Measurements from ENCODE around the gene TMEM106C.

TMEM106C gene

DNA sequence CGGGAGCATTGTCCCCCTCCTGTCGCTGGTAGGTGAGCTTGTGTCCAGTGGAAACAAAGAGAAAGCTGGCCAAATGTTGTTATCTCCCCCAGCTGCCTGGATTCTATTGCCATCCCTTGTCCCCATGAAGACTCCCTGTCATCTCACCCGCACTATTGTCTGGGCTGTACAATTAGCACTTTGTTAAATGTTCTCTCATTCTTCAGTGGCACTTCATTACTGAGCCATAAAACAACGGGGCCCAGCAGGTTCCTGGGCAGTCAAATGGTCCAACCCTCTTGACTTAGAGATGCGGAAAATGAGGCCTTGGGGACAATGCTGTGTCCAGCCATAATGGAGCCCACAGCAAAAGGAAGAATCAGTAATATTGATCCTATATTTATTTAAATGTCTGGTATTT lies 54.1 kb downstream of the TMEM106C start:
- DNase-seq = no peak

DNA sequence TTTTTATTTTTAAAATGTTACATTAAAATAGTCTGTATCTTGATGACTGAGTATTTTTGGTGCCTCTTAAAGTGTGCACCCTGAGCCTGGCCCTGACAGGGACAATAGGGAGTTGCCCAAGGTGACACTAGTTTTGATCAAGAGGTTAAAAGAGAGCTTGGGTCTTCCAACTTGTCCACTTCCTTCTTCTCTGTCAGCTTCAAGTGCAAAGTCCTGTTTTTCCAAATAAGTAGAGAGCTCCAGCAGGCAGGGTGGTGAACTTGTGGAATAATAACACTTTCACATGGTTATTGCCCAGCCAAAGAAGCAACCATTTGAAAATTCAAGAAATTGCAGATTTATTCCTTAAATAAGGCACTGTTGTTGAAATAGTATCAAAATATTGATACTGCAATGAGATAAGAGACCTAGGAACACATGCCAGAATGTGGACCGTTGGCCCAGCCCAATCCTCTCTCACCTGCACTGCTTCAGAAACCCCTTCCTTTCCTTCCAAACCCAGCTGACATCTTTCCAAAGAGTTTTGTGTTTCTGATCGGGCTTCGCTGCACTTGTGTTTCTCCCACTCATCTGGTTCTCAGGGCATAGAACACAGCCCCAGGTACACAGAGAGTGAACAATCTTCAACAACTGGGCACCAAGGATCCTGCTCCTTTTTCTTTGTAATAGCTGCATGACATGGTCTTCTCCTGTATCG lies 54.7 kb downstream of the TMEM106C start:
- DNase-seq = no peak

Data from T-helper 2 cell (primary cell).